Adrenal gland (tissue), 12 donors: ENCODE results near the gene CACNA1D. TPM values are rescaled to one million over a fixed set of nuclear protein-coding genes. Genes with fewer than 3 reads are reported as not detected.

Experiments
- DNase-seq, 7 donors: peaks; one replicate each; pipeline ENCODE4 v3.0.0-alpha.2; 2019 to 2020
- H3K27ac ChIP-seq, 5 donors: fragments of 200-600 bp; sonication (generic) in 4 of 5; 1 replicate in 3 of 5; 2 replicates in 2 of 5; pipeline versions ENCODE4 v1.5.1 to v1.8.0; 2016 to 2020; ENCODE audit warnings: mild to moderate bottlenecking in 1 of 5
- H3K27me3 ChIP-seq: fragments of 200-600 bp; 2 replicates; pipeline ENCODE4 v1.8.0; 2021
- H3K36me3 ChIP-seq, 2 donors: fragments of 200-600 bp; replicated peaks in 1 of 2; 1 replicate in 1 of 2; 2 replicates in 1 of 2; pipeline versions ENCODE4 v1.5.1 to v1.8.0; 2018 to 2022
- H3K4me1 ChIP-seq, 2 donors: fragments of 200-600 bp; replicated peaks in 1 of 2; 1 replicate in 1 of 2; 2 replicates in 1 of 2; pipeline versions ENCODE4 v1.5.1 to v1.8.0; 2018 to 2021
- H3K4me3 ChIP-seq, 4 donors: fragments of 200-600 bp; sonication (generic) in 3 of 4; one replicate each; pipeline ENCODE4 v1.5.1; 2016 to 2018
- H3K9me3 ChIP-seq, 3 donors: fragments of 200-600 bp; sonication (generic) in 1 of 3; replicated peaks in 1 of 3; 1 replicate in 2 of 3; 2 replicates in 1 of 3; pipeline versions ENCODE4 v1.5.1 to v1.8.0; 2016 to 2021
- POLR2A ChIP-seq, 2 donors: fragments of 450-650 bp; IDR thresholded peaks; one replicate each; pipeline ENCODE4 v1.6.1; 2017; ENCODE audit warnings: antibody characterized with exemption in 2 of 2, mild to moderate bottlenecking in 2 of 2, moderate library complexity in 1 of 2
- WGBS, 4 donors: extraction: QIAGEN DNeasy Blood & Tissue Kit in 2 of 4; methylation state at CpG; one replicate each; pipeline versions ENCODE4 v1.1.5 to v1.1.7; 2013 to 2017; 5-methylcytosine and 5-hydroxymethylcytosine counted together
- intact Hi-C, 2 donors: fragments of 100-400 bp; cut with DNase I; formaldehyde crosslinking; loops; one replicate each; pipeline versions ENCODE4 v1.14.1 to v1.15.0; 2022 to 2023
- polyA plus RNA-seq, 3 donors: library from polyadenylated mRNA; stranded (reverse); fragments of 200-250 nt in 2 of 3; fragments of 350-450 nt in 1 of 3; fragmentation: Illumina TruSeq in 1 of 3; extraction: RNeasy Lipid Tissue Mini Kit (QIAGEN cat#74804) in 1 of 3; gene quantifications; one replicate each; pipeline ENCODE4 v1.2.3, GENCODE V29; 2013 to 2014
- total RNA-seq, 9 donors: library from RNA; depleted of rRNA in 4 of 9; stranded (reverse); fragments of >200 nt in 4 of 9; fragments of 120-200 nt in 1 of 9; fragmentation: NEBNext Ultra II Directional in 1 of 9; extraction: Animal tissue kit (Norgen Biotek cat#: 25700) in 1 of 9; gene quantifications; one replicate each; pipeline versions ENCODE4 v1.1.0 to v1.2.4, GENCODE V29; 2013 to 2023
- TF ChIP-seq, protein P1 (sequence below), 6 experiments: fragments of 450-650 bp in 4 of 6; fragments of 200-600 bp in 2 of 6; sonication (generic) in 1 of 6; IDR thresholded peaks; 1 replicate in 5 of 6; 2 replicates in 1 of 6; pipeline versions ENCODE4 v1.5.1 to v1.8.0; 2016 to 2021; ENCODE audit warnings: antibody characterized with exemption in 6 of 6, mild to moderate bottlenecking in 2 of 6, moderate library complexity in 1 of 6
- donor health status: healthy with polysubstance abuse.
- donor health status: Bipolar disorder and iron deficiency.
- donor health status: DM: yes; HTN: yes; CAD: no.
- donor health status: DM: no; HTN: no; CAD: no.
- donor health status: DM: no; HTN: no; CAD: no.
- donor health status: DM: yes; HTN: yes; CAD: no.

CACNA1D gene
- total and polyA plus RNA-seq, 12 donors: 25.8 to 111 (median 63.0) TPM

DNA sequence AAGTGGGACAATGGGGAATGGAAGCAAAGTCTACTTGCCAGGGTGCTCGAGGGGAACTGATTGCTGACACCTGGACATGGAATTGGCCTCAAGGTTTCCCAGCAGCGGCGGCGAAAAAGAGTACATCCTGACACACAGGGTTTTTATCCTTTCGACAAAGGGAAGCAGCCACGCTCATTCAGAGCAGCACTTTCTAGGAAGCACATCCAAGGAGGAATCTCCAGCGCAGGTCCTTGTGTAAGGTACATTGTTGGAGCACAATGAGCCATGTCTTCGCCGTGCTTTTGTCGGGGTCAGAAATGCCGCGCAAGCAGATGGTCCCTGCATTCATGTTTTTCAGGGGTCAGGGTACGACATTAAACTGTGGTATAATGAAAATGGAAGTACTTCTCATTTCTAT lies 16.8 kb downstream of the CACNA1D start:
- Histone ChIP-seq H3K9me3 (no peaks in the 10 kb centered on the region), H3K36me3 (peaks cover 0 to 3% of the 10 kb centered on the region in 2 donors), H3K27me3 (no peaks in the 10 kb centered on the region), H3K27ac (no peak overlapping the region), H3K4me3 (no peak overlapping the region), H3K4me1 (no peaks in the 10 kb centered on the region)
- WGBS, 4 donors: 82 to 92% (median 88%) methylated on average over 13 of the region's 13 CpGs
- TF ChIP-seq POLR2A (IDR thresholded peaks at IDR 0.05): no peak
- TF ChIP-seq, protein P1, sequence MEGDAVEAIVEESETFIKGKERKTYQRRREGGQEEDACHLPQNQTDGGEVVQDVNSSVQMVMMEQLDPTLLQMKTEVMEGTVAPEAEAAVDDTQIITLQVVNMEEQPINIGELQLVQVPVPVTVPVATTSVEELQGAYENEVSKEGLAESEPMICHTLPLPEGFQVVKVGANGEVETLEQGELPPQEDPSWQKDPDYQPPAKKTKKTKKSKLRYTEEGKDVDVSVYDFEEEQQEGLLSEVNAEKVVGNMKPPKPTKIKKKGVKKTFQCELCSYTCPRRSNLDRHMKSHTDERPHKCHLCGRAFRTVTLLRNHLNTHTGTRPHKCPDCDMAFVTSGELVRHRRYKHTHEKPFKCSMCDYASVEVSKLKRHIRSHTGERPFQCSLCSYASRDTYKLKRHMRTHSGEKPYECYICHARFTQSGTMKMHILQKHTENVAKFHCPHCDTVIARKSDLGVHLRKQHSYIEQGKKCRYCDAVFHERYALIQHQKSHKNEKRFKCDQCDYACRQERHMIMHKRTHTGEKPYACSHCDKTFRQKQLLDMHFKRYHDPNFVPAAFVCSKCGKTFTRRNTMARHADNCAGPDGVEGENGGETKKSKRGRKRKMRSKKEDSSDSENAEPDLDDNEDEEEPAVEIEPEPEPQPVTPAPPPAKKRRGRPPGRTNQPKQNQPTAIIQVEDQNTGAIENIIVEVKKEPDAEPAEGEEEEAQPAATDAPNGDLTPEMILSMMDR (IDR thresholded peaks at IDR 0.05): no peak
- intact Hi-C loops: no loop called here
- no peak for DNase-seq

DNA sequence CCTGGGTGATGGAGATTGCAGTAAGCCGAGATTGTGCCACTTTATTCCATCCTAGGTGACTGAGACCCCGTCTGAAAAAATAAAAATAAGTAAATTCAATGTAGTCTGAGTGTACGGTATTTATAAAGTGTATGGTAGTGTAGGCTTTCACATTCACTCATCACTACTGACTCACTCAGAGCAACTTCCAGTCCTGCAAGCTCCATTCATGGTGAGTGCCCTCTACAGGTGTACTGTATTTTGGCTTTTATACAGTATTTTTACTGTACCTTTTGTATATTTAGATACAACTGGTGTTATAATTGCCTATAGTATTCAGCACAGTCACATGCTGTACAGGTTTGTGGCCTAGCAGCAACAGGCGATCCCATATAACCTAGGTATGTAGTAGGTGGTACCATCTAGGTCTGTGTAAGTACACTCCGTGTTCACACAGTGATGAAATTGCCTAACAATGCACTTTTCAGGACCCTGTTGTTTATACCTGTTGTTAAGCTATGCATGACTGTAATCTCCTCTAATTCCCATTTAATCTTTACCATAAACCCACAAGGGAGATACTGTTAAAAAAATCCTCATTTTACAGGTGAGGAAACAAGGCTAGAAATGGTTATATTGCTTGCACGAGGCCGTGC lies 19.3 kb downstream of the CACNA1D start:
- no peaks in the 10 kb centered on the region for H3K27me3 ChIP-seq
- H3K9me3 ChIP-seq: no peaks in the 10 kb centered on the region
- intact Hi-C loops: no loop called here
- peaks cover 0 to 3% of the 10 kb centered on the region in 2 donors for H3K36me3 ChIP-seq
- no peak overlapping the region for H3K27ac ChIP-seq
- H3K4me1 ChIP-seq: peaks cover 9 to 12% of the 10 kb centered on the region in 2 donors
- no peak for DNase-seq
- no peak for TF ChIP-seq POLR2A (IDR thresholded peaks at IDR 0.05)
- H3K4me3 ChIP-seq: no peak overlapping the region
- WGBS, 4 donors: 89 to 95% (median 92%) methylated on average over 7 of the region's 7 CpGs

DNA sequence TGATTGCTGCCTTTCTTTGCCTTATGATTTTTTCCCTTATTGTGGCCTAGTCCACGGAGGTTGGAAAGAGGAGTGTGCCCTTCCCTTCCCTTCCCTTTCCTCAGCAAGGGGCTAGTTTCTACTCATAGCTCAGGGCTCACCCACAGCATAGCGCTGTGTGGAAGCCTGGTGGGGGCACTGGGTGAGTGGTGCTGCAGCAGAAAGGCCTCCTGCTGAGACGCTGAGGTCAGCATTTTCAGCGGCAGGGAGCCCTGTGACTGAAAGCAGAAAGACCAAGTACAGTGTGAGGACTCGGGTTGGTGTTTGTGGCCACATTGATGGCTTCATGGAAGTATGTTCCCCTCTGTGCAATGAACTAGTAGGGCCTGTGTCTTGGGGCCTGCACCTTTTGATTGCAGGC lies 21.9 kb downstream of the CACNA1D start:
- WGBS, 4 donors: 67 to 89% (median 77%) methylated on average over 4 to 5 of the region's 5 CpGs
- intact Hi-C loops: no loop called here

DNA sequence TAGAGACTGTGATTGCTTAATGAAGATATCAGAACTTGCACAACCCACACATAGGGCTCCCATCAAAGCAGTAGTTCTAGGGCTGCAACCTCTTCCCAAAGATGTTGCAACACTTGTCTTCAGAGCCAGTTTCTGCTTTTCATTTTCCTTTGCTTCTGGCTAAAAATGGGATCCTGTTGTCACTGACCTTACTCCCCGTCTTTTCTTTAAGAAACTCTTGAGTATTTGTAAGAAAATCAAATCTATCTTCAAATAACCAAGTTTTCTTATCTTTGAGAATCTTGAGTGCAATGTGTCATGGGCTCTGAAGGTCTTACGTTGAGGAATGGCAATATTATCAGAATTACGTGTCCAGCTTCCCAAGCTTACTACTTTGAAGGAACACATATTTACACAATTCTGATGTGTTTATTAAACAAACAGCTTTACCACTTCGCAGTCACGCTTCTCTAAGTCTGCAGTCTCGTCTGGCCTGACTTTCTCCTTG lies 24.1 kb downstream of the CACNA1D start:
- no peak overlapping the region for H3K4me3 ChIP-seq
- TF ChIP-seq, protein P1 (IDR thresholded peaks at IDR 0.05): no peak
- no peak for TF ChIP-seq POLR2A (IDR thresholded peaks at IDR 0.05)
- intact Hi-C loops: no loop called here
- WGBS, 4 donors: 25 to 31% (median 29%) methylated on average over 6 of the region's 6 CpGs
- no peaks in the 10 kb centered on the region for H3K9me3 ChIP-seq
- H3K36me3 ChIP-seq: peaks cover 0 to 3% of the 10 kb centered on the region in 2 donors
- H3K4me1 ChIP-seq: peaks cover 23 to 58% of the 10 kb centered on the region in 2 donors
- H3K27me3 ChIP-seq: no peaks in the 10 kb centered on the region
- H3K27ac ChIP-seq: peak overlapping the region in 4 of 5 donors; percentile 43 to 58 (median 49)
- peak in 4 of 7 donors; percentile 23 to 49 (median 39) for DNase-seq

More for the DNA sequence above, 21.9 kb downstream of the CACNA1D start:
- Histone ChIP-seq H3K4me3 (no peak overlapping the region), H3K27me3 (no peaks in the 10 kb centered on the region), H3K9me3 (no peaks in the 10 kb centered on the region), H3K4me1 (peaks cover 16 to 36% of the 10 kb centered on the region in 2 donors), H3K27ac (no peak overlapping the region), H3K36me3 (peaks cover 0 to 3% of the 10 kb centered on the region in 2 donors)
- no peak for DNase-seq
- TF ChIP-seq, protein P1 (IDR thresholded peaks at IDR 0.05): no peak
- TF ChIP-seq POLR2A (IDR thresholded peaks at IDR 0.05): no peak
